B cell (primary cell): ENCODE results near the gene TMEM254. TPM values are rescaled to one million over a fixed set of nuclear protein-coding genes. Genes with fewer than 3 reads are reported as not detected.

Experiments
- ATAC-seq: fragments of 200-7000 bp; cut with Tn5 transposase; one replicate; pipeline ENCODE4 v1.10.0; 2021; ENCODE audit warnings: low read depth, mild to moderate bottlenecking, moderate number of reproducible peaks, moderate library complexity
- CTCF ChIA-PET: fragments of 350-600 bp; sonication (Branson Sonifier 250); formaldehyde crosslinking; loops from one replicate; lab custom pipeline; 2021; ENCODE audit warnings: antibody characterized with exemption, inconsistent platforms; lab: Charles Lee
- POLR2A ChIA-PET: fragments of 350-600 bp; sonication (Branson Sonifier 250); formaldehyde crosslinking; loops from one replicate; lab custom pipeline; 2021; ENCODE audit warnings: antibody characterized with exemption; lab: Charles Lee
- DNase-seq: peaks from one replicate; pipeline ENCODE4 v3.0.0; 2013
- H2AFZ ChIP-seq: 2 replicates; pipeline ENCODE4 v1.6.1; 2012; ENCODE audit warnings: mild to moderate bottlenecking, low read depth, low read length; ENCODE audit not compliant: insufficient read depth, poor library complexity, severe bottlenecking
- H3K27ac ChIP-seq, 2 donors: 1 replicate in 1 of 2; 2 replicates in 1 of 2; pipeline ENCODE4 v1.5.1; 2012 to 2013; ENCODE audit warnings: low read length in 2 of 2, mild to moderate bottlenecking in 2 of 2, moderate library complexity in 1 of 2
- H3K27me3 ChIP-seq, 4 experiments: fragments of 200-600 bp in 1 of 4; sonication (generic) in 1 of 4; replicated peaks in 1 of 4; 1 replicate in 2 of 4; 2 replicates in 2 of 4; pipeline versions ENCODE4 v1.6.1 to v1.7.0; 2013 to 2016; ENCODE audit warnings: low read length in 3 of 4, mild to moderate bottlenecking in 2 of 4, mixed read lengths in 1 of 4, moderate library complexity in 1 of 4; ENCODE audit not compliant: insufficient read depth in 4 of 4, control insufficient read depth in 3 of 4; ENCODE audit errors: control extremely low read depth in 1 of 4
- H3K36me3 ChIP-seq, 2 experiments: replicated peaks in 1 of 2; 1 replicate in 1 of 2; 2 replicates in 1 of 2; pipeline versions ENCODE4 v1.6.1 to v1.7.1; 2013; ENCODE audit warnings: low read length in 1 of 2; ENCODE audit not compliant: insufficient read depth in 2 of 2, control insufficient read depth in 1 of 2; ENCODE audit errors: control extremely low read depth in 1 of 2, extremely low read depth in 1 of 2
- H3K4me1 ChIP-seq, 2 donors: fragments of 200-600 bp in 1 of 2; sonication (generic) in 1 of 2; 1 replicate in 1 of 2; 2 replicates in 1 of 2; pipeline versions ENCODE4 v1.5.1 to v1.6.1; 2013 to 2017; ENCODE audit warnings: low read length in 2 of 2; ENCODE audit not compliant: control insufficient read depth in 2 of 2, insufficient read depth in 2 of 2
- H3K4me2 ChIP-seq: replicated peaks from 2 replicates; pipeline ENCODE3; 2012; ENCODE audit warnings: mild to moderate bottlenecking, low read depth, low read length; ENCODE audit not compliant: poor library complexity, severe bottlenecking
- H3K4me3 ChIP-seq, 5 experiments: fragments of 200-600 bp in 1 of 5; sonication (generic) in 1 of 5; 1 replicate in 3 of 5; 2 replicates in 2 of 5; pipeline versions ENCODE4 v1.5.1 to v1.7.0; 2011 to 2016; ENCODE audit warnings: low read length in 4 of 5, mild to moderate bottlenecking in 4 of 5, low read depth in 2 of 5, control low read depth in 1 of 5, moderate library complexity in 1 of 5; ENCODE audit not compliant: insufficient read depth in 1 of 5; ENCODE audit errors: control extremely low read depth in 1 of 5, extremely low read depth in 1 of 5
- H3K79me2 ChIP-seq: fragments of 200-600 bp; sonication (generic); one replicate; pipeline ENCODE4 v1.6.0; 2016; ENCODE audit warnings: low read length; ENCODE audit not compliant: control insufficient read depth, insufficient read depth
- H3K9ac ChIP-seq: fragments of 200-600 bp; sonication (generic); 2 replicates; pipeline ENCODE4 v1.6.1; 2017; ENCODE audit warnings: mild to moderate bottlenecking, low read length, moderate library complexity
- H3K9me3 ChIP-seq, 3 donors: one replicate each; pipeline versions ENCODE4 v1.6.1 to v1.7.1; 2013; ENCODE audit warnings: low read length in 2 of 3; ENCODE audit not compliant: control insufficient read depth in 2 of 3, insufficient read depth in 1 of 3; ENCODE audit errors: control extremely low read depth in 1 of 3
- H4K20me1 ChIP-seq: 2 replicates; pipeline ENCODE4 v1.6.0; 2012; ENCODE audit warnings: mild to moderate bottlenecking, low read length; ENCODE audit not compliant: insufficient read depth, control insufficient read depth, poor library complexity, severe bottlenecking
- H3K27ac Mint-ChIP-seq: one replicate; pipeline ENCODE4 v1.8.0; 2021; ENCODE audit warnings: mixed read lengths
- H3K27me3 Mint-ChIP-seq: one replicate; pipeline ENCODE4 v1.8.0; 2021; ENCODE audit warnings: mixed read lengths
- H3K4me1 Mint-ChIP-seq: one replicate; pipeline ENCODE4 v1.8.0; 2021; ENCODE audit warnings: mixed read lengths
- H3K4me3 Mint-ChIP-seq: one replicate; pipeline ENCODE4 v1.8.0; 2021; ENCODE audit warnings: mixed read lengths
- H3K9me3 Mint-ChIP-seq: one replicate; pipeline ENCODE4 v1.8.0; 2022; ENCODE audit warnings: mixed read lengths; ENCODE audit not compliant: insufficient read depth
- EZH2 ChIP-seq: IDR thresholded peaks from 2 replicates; pipeline ENCODE4 v1.6.1; 2012; ENCODE audit warnings: borderline replicate concordance, low read depth, mild to moderate bottlenecking, moderate library complexity, low read length; ENCODE audit not compliant: insufficient read depth, poor library complexity, severe bottlenecking
- WGBS: methylation state at CpG from one replicate; pipeline ENCODE4 v1.1.5; 2013; ENCODE audit warnings: missing lambda C conversion rate; ENCODE audit not compliant: insufficient coverage; 5-methylcytosine and 5-hydroxymethylcytosine counted together
- intact Hi-C: fragments of 100-400 bp; cut with micrococcal nuclease; formaldehyde crosslinking; loops from one replicate; pipeline ENCODE4 v1.10.0; 2022
- polyA plus RNA-seq: library from polyadenylated mRNA; depleted of rRNA; stranded (reverse); fragments of >200 nt; gene quantifications from 2 replicates; pipeline ENCODE4 v1.2.3, GENCODE V29; 2012
- total RNA-seq, 2 donors: library from RNA; stranded (reverse); fragments of 120-200 nt in 1 of 2; gene quantifications; 1 replicate in 1 of 2; 2 replicates in 1 of 2; pipeline versions ENCODE4 v1.2.3 to v1.2.4, GENCODE V29; 2013 to 2022
- TF ChIP-seq, protein P1 (sequence below): fragments of 200-600 bp; IDR thresholded peaks from one replicate; pipeline ENCODE4 v1.8.0; 2022; ENCODE audit warnings: antibody characterized with exemption, mild to moderate bottlenecking

Gene TMEM254
- total and polyA plus RNA-seq, 2 donors (not counting 1 experiment from before 2014, with no cell fraction given): 9.8 to 13.1 TPM

DNA sequence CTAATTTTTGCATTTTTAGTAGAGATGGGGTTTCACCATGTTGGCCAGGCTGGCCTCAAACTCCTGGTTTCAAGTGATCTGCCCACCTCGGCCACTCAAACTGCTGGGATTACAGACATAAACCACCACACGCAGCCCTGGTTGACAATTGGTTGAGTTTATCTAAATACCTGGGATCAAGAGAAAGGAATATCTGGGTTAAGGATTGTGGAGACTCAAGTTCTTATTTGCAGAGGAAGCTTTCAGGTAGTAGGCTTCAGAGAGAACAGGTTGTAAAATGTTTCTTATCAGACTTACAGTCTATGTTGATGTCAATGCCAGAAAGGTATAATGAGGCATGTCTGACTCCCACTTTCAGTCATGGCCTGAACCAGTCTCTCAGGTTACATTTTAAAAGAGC, 5.9 kb upstream of the TMEM254 start:
- no peak overlapping the region for H3K4me3 Mint-ChIP-seq
- WGBS: no CpG with 5 or more reads among the region's 2 CpGs
- H3K9me3 Mint-ChIP-seq: no peaks in the 10 kb centered on the region
- ChIA-PET CTCF (interaction anchor here (2.7 kb wide), 1 partner anchor 11 kb away, joined by 7 read pairs; no protein-coding TSS in a partner anchor), POLR2A (no interaction called here)
- no peak overlapping the region for H2AFZ ChIP-seq
- TF ChIP-seq, protein P1, sequence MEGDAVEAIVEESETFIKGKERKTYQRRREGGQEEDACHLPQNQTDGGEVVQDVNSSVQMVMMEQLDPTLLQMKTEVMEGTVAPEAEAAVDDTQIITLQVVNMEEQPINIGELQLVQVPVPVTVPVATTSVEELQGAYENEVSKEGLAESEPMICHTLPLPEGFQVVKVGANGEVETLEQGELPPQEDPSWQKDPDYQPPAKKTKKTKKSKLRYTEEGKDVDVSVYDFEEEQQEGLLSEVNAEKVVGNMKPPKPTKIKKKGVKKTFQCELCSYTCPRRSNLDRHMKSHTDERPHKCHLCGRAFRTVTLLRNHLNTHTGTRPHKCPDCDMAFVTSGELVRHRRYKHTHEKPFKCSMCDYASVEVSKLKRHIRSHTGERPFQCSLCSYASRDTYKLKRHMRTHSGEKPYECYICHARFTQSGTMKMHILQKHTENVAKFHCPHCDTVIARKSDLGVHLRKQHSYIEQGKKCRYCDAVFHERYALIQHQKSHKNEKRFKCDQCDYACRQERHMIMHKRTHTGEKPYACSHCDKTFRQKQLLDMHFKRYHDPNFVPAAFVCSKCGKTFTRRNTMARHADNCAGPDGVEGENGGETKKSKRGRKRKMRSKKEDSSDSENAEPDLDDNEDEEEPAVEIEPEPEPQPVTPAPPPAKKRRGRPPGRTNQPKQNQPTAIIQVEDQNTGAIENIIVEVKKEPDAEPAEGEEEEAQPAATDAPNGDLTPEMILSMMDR: no peak
- TF ChIP-seq EZH2: no peak
- no peaks in the 10 kb centered on the region for H3K79me2 ChIP-seq
- H3K27me3 Mint-ChIP-seq: peaks cover 3% of the 10 kb centered on the region
- DNase-seq (no peak), ATAC-seq (no peak)
- H3K9me3 ChIP-seq: peaks cover 0 to 2% (median 0%) of the 10 kb centered on the region in 3 donors
- no peak overlapping the region for H3K27ac Mint-ChIP-seq
- no peaks in the 10 kb centered on the region for H3K27me3 ChIP-seq
- H3K4me1 ChIP-seq: no peaks in the 10 kb centered on the region
- no peak overlapping the region for H3K4me3 ChIP-seq
- H4K20me1 ChIP-seq: no peaks in the 10 kb centered on the region
- no peak overlapping the region for H3K9ac ChIP-seq
- no peak overlapping the region for H3K27ac ChIP-seq
- intact Hi-C loops: loop anchor here (10.0 kb wide), 1 partner anchor 248 kb away; the partner anchor contains the start of gene NUTM2E
- no peak overlapping the region for H3K4me2 ChIP-seq
- H3K4me1 Mint-ChIP-seq: no peaks in the 10 kb centered on the region
- no peaks in the 10 kb centered on the region for H3K36me3 ChIP-seq

GRCh38 chr10:80075781-80076180, 2.7 kb upstream of the TMEM254 start:
- 100% methylated on average over 1 of the region's 1 CpG for WGBS
- H3K9me3 Mint-ChIP-seq: no peaks in the 10 kb centered on the region
- H3K9ac ChIP-seq: no peak overlapping the region
- intact Hi-C loops: loop anchor here (5.0 to 10.0 kb wide), 3 partner anchors 67 to 251 kb away; partner anchors contain the start of genes ANXA11 and NUTM2E
- no peak overlapping the region for H3K27ac Mint-ChIP-seq
- CTCF ChIA-PET: no interaction called here
- POLR2A ChIA-PET: no interaction called here
- no peaks in the 10 kb centered on the region for H3K27me3 Mint-ChIP-seq
- no peak overlapping the region for H2AFZ ChIP-seq
- peaks cover 16% of the 10 kb centered on the region for H3K4me1 Mint-ChIP-seq
- TF ChIP-seq, protein P1: no peak
- no peak for TF ChIP-seq EZH2
- no peak overlapping the region for H3K27ac ChIP-seq
- no peaks in the 10 kb centered on the region for H3K9me3 ChIP-seq
- no peak overlapping the region for H3K4me3 Mint-ChIP-seq
- no peaks in the 10 kb centered on the region for H3K27me3 ChIP-seq
- peaks cover 7% of the 10 kb centered on the region for H3K79me2 ChIP-seq
- no peaks in the 10 kb centered on the region for H4K20me1 ChIP-seq
- no peak for DNase-seq
- H3K4me3 ChIP-seq: no peak overlapping the region
- H3K4me2 ChIP-seq: no peak overlapping the region
- peaks cover 11 to 15% of the 10 kb centered on the region in 2 donors for H3K4me1 ChIP-seq
- no peaks in the 10 kb centered on the region for H3K36me3 ChIP-seq
- ATAC-seq: no peak
